H1 (cell line): ENCODE measurements around the gene TEK. TPM values are rescaled to one million over a fixed set of nuclear protein-coding genes. Genes with fewer than 3 reads are reported as not detected.
A peak's percentile ranks its signal among the peaks of the same experiment; 100 is the strongest.

Source experiments
- CTCF ChIA-PET: fragments of 300-600 bp; sonication (Branson Sonifier 250); formaldehyde crosslinking; loops from one replicate; lab custom pipeline; 2021; ENCODE audit not compliant: partially characterized antibody; lab: Charles Lee
- POLR2A ChIA-PET: fragments of 300-600 bp; sonication (Branson Sonifier 250); formaldehyde crosslinking; loops from one replicate; lab custom pipeline; 2021; ENCODE audit warnings: inconsistent platforms; ENCODE audit not compliant: partially characterized antibody; lab: Charles Lee
- DNase-seq, 2 experiments: peaks; one replicate each; pipeline versions ENCODE4 v3.0.0 to v3.0.0-alpha.2; 2010 to 2022; ENCODE audit warnings: low spot score in 2 of 2, low read depth in 1 of 2, mixed read lengths in 1 of 2
- FAIRE-seq: peaks from 2 replicates; lab custom pipeline; 2011; peaks lifted over from hg19 to GRCh38; lab: Jason Lieb, UNC
- H2AFZ ChIP-seq: 2 replicates; pipeline ENCODE4 v1.8.1; 2012; ENCODE audit warnings: low read length, inconsistent platforms
- H2AK5ac ChIP-seq: 2 replicates; pipeline ENCODE4 v1.6.1; 2013; ENCODE audit warnings: low read depth, low read length
- H2BK120ac ChIP-seq: replicated peaks from 2 replicates; pipeline ENCODE3; 2013; ENCODE audit warnings: low read depth, low read length, inconsistent platforms
- H2BK12ac ChIP-seq: 2 replicates; pipeline ENCODE4 v1.6.1; 2013; ENCODE audit warnings: low read depth, low read length
- H2BK15ac ChIP-seq: 2 replicates; pipeline ENCODE4 v1.6.1; 2013; ENCODE audit warnings: low read length
- H2BK20ac ChIP-seq: 2 replicates; pipeline ENCODE4 v1.6.1; 2013; ENCODE audit warnings: low read length
- H2BK5ac ChIP-seq: 2 replicates; pipeline ENCODE4 v1.6.1; 2013; ENCODE audit warnings: low read depth, low read length
- H3K14ac ChIP-seq: 2 replicates; pipeline ENCODE4 v1.6.1; 2013; ENCODE audit warnings: inconsistent platforms; ENCODE audit not compliant: insufficient read length
- H3K18ac ChIP-seq: 2 replicates; pipeline ENCODE4 v1.6.1; 2013; ENCODE audit warnings: low read length; ENCODE audit errors: extremely low read depth
- H3K23ac ChIP-seq: 2 replicates; pipeline ENCODE4 v1.6.1; 2013; ENCODE audit warnings: inconsistent platforms; ENCODE audit not compliant: insufficient read length
- H3K23me2 ChIP-seq: 2 replicates; pipeline ENCODE4 v1.6.1; 2013; ENCODE audit warnings: low read depth, low read length
- H3K27ac ChIP-seq: 2 replicates; pipeline ENCODE4 v1.6.1; 2011; ENCODE audit warnings: low read depth, low read length, inconsistent platforms
- H3K27me3 ChIP-seq, 4 experiments: replicated peaks in 1 of 4; 1 replicate in 1 of 4; 2 replicates in 3 of 4; pipeline versions ENCODE4 v1.6.1 to v1.8.1; 2011 to 2013; ENCODE audit warnings: low read length in 3 of 4, mild to moderate bottlenecking in 3 of 4, inconsistent platforms in 2 of 4, mixed read lengths in 2 of 4, moderate library complexity in 1 of 4; ENCODE audit not compliant: control insufficient read depth in 3 of 4, insufficient read depth in 3 of 4; ENCODE audit errors: extremely low read depth in 1 of 4
- H3K36me3 ChIP-seq, 4 experiments: 2 replicates each; pipeline versions ENCODE4 v1.6.1 to v1.8.1; 2011 to 2013; ENCODE audit warnings: mild to moderate bottlenecking in 4 of 4, low read length in 3 of 4, moderate library complexity in 2 of 4, control low read depth in 1 of 4, inconsistent platforms in 1 of 4; ENCODE audit not compliant: insufficient read depth in 4 of 4, control insufficient read depth in 2 of 4
- H3K4ac ChIP-seq: replicated peaks from 2 replicates; pipeline ENCODE3; 2013; ENCODE audit warnings: low read length, low read depth, mixed read lengths, inconsistent platforms; ENCODE audit not compliant: insufficient read length
- H3K4me1 ChIP-seq, 4 experiments: replicated peaks in 1 of 4; 1 replicate in 1 of 4; 2 replicates in 3 of 4; pipeline versions ENCODE4 v1.6.1 to v1.8.1; 2011 to 2013; ENCODE audit warnings: low read length in 3 of 4, inconsistent platforms in 2 of 4, mixed read lengths in 1 of 4; ENCODE audit not compliant: insufficient read depth in 4 of 4, control insufficient read depth in 3 of 4
- H3K4me2 ChIP-seq, 2 experiments: 2 replicates each; pipeline versions ENCODE4 v1.6.1 to v1.8.1; 2011 to 2013; ENCODE audit warnings: low read depth in 2 of 2, low read length in 2 of 2, control low read depth in 1 of 2, inconsistent platforms in 1 of 2, mild to moderate bottlenecking in 1 of 2; ENCODE audit not compliant: insufficient read depth in 1 of 2
- H3K4me3 ChIP-seq, 4 experiments: fragments of 200-600, 300-600 bp in 1 of 4; sonication (generic), shearing (Covaris generic), sonication (Bioruptor Twin) in 1 of 4; 2 replicates each; pipeline versions ENCODE4 v1.5.1 to v1.8.1; 2011 to 2016; ENCODE audit warnings: low read length in 4 of 4, low read depth in 3 of 4, control low read depth in 2 of 4, inconsistent platforms in 2 of 4, mild to moderate bottlenecking in 2 of 4, mixed read lengths in 1 of 4, moderate library complexity in 1 of 4; ENCODE audit not compliant: insufficient read depth in 2 of 4; ENCODE audit errors: extremely low read depth in 1 of 4
- H3K56ac ChIP-seq: replicated peaks from 2 replicates; pipeline ENCODE3; 2013; ENCODE audit warnings: low read depth, mild to moderate bottlenecking, mixed read lengths, low read length, inconsistent platforms; ENCODE audit not compliant: insufficient read length
- H3K79me1 ChIP-seq: 2 replicates; pipeline ENCODE4 v1.6.1; 2013; ENCODE audit warnings: low read depth, low read length, control low read depth
- H3K79me2 ChIP-seq, 2 experiments: 2 replicates each; pipeline versions ENCODE4 v1.6.1 to v1.8.1; 2012 to 2013; ENCODE audit warnings: low read length in 2 of 2, mild to moderate bottlenecking in 2 of 2, inconsistent platforms in 1 of 2; ENCODE audit not compliant: insufficient read depth in 2 of 2, control insufficient read depth in 1 of 2
- H3K9ac ChIP-seq, 4 experiments: replicated peaks in 1 of 4; 1 replicate in 1 of 4; 2 replicates in 3 of 4; pipeline versions ENCODE4 v1.6.1 to v1.8.1; 2011 to 2013; ENCODE audit warnings: low read depth in 3 of 4, low read length in 3 of 4, control low read depth in 2 of 4, mild to moderate bottlenecking in 2 of 4, moderate library complexity in 2 of 4, inconsistent platforms in 1 of 4; ENCODE audit errors: extremely low read depth in 1 of 4
- H3K9me3 ChIP-seq, 2 experiments: 2 replicates each; pipeline versions ENCODE4 v1.6.1 to v1.8.1; 2012 to 2013; ENCODE audit warnings: mild to moderate bottlenecking in 2 of 2, moderate library complexity in 2 of 2, control low read depth in 1 of 2, inconsistent platforms in 1 of 2, low read depth in 1 of 2, low read length in 1 of 2, mixed read lengths in 1 of 2; ENCODE audit not compliant: insufficient read depth in 2 of 2
- H4K20me1 ChIP-seq, 2 experiments: replicated peaks in 1 of 2; 2 replicates each; pipeline versions ENCODE3 to v1.8.1; 2011 to 2013; ENCODE audit warnings: inconsistent platforms in 2 of 2, low read length in 2 of 2, mild to moderate bottlenecking in 1 of 2; ENCODE audit not compliant: insufficient read depth in 2 of 2, control insufficient read depth in 1 of 2
- H4K5ac ChIP-seq: 2 replicates; pipeline ENCODE4 v1.6.1; 2013; ENCODE audit warnings: low read length, low read depth, mixed read lengths, inconsistent platforms; ENCODE audit not compliant: insufficient read length
- H4K8ac ChIP-seq: 2 replicates; pipeline ENCODE4 v1.8.0; 2013; ENCODE audit warnings: mild to moderate bottlenecking, moderate library complexity, low read length, inconsistent platforms; ENCODE audit not compliant: insufficient read depth; ENCODE audit errors: extremely low read depth
- H4K91ac ChIP-seq: replicated peaks from 2 replicates; pipeline ENCODE3; 2013; ENCODE audit warnings: low read length, mixed read lengths, inconsistent platforms; ENCODE audit not compliant: insufficient read length
- BRCA1 ChIP-seq: IDR thresholded peaks from 2 replicates; pipeline ENCODE4 v1.6.1; 2012; ENCODE audit warnings: low read depth, low read length, improper control_type of control experiment
- EGR1 ChIP-seq: IDR thresholded peaks from 2 replicates; pipeline ENCODE4 v1.6.1; 2011; ENCODE audit warnings: low read depth, low read length, borderline replicate concordance
- EP300 ChIP-seq, 2 experiments: IDR thresholded peaks; 1 replicate in 1 of 2; 2 replicates in 1 of 2; pipeline ENCODE4 v1.6.1; 2011 to 2012; ENCODE audit warnings: low read depth in 2 of 2, low read length in 2 of 2, mild to moderate bottlenecking in 2 of 2, borderline replicate concordance in 1 of 2, inconsistent platforms in 1 of 2, moderate library complexity in 1 of 2
- GABPA ChIP-seq: IDR thresholded peaks from 2 replicates; pipeline ENCODE4 v1.6.1; 2011; ENCODE audit warnings: mild to moderate bottlenecking, low read length, moderate library complexity, borderline replicate concordance; ENCODE audit not compliant: insufficient read depth
- KDM5A ChIP-seq: fragments of 200-600 bp; IDR thresholded peaks from 2 replicates; pipeline ENCODE4 v1.7.1; 2012; ENCODE audit warnings: mild to moderate bottlenecking, low read length, inconsistent platforms, mixed read lengths
- NRF1 ChIP-seq: IDR thresholded peaks from 2 replicates; pipeline ENCODE4 v1.6.1; 2011; ENCODE audit warnings: mild to moderate bottlenecking, low read depth, low read length, improper control_type of control experiment
- POU5F1 ChIP-seq: IDR thresholded peaks from 2 replicates; pipeline ENCODE4 v1.6.1; 2011; ENCODE audit warnings: low read depth, mild to moderate bottlenecking, low read length, moderate library complexity
- RAD21 ChIP-seq, 2 experiments: IDR thresholded peaks in 1 of 2; conservative IDR thresholded peaks in 1 of 2; 2 replicates each; pipeline ENCODE4 v1.6.1; 2011; ENCODE audit warnings: low read depth in 2 of 2, low read length in 2 of 2, improper control_type of control experiment in 1 of 2, inconsistent platforms in 1 of 2, mild to moderate bottlenecking in 1 of 2, moderate library complexity in 1 of 2
- SP1 ChIP-seq: IDR thresholded peaks from 2 replicates; pipeline ENCODE4 v1.6.1; 2011; ENCODE audit warnings: low read depth, low read length
- TCF12 ChIP-seq: IDR thresholded peaks from 2 replicates; pipeline ENCODE4 v1.6.1; 2011; ENCODE audit warnings: low read depth, mild to moderate bottlenecking, low read length
- WGBS, 2 experiments: shearing (Covaris generic) in 1 of 2; methylation state at CpG; one replicate each; pipeline versions ENCODE4 v1.1.6 to v1.1.7; 2013 to 2015; ENCODE audit warnings: low lambda C conversion rate in 2 of 2, mixed read lengths in 2 of 2, inconsistent platforms in 1 of 2, low coverage in 1 of 2, missing lambda C conversion rate in 1 of 2; ENCODE audit not compliant: insufficient replicate concordance in 2 of 2, insufficient coverage in 1 of 2, insufficient read length in 1 of 2; ENCODE audit errors: extremely low coverage in 1 of 2, missing lambda C conversion rate in 1 of 2; 5-methylcytosine and 5-hydroxymethylcytosine counted together
- polyA plus RNA-seq, 7 experiments: library from polyadenylated mRNA; depleted of rRNA in 3 of 7; stranded (reverse) in 5 of 7; unstranded in 2 of 7; fragments of >200 nt in 5 of 7; fragments of 200-250 nt in 2 of 7; gene quantifications; 1 replicate in 5 of 7; 2 replicates in 1 of 7; 4 replicates in 1 of 7; pipeline versions ENCODE4 v1.2.1 to v1.2.3, GENCODE V29; 2011 to 2013; ENCODE audit warnings: missing spikeins in 2 of 7, mixed read lengths in 2 of 7
- total RNA-seq: library from RNA; stranded (reverse); fragmentation: NEBNext Ultra II Directional; extraction: Animal tissue kit (Norgen Biotek cat#: 25700); gene quantifications from 2 replicates; pipeline ENCODE4 v1.2.1, GENCODE V29; 2021
- TF ChIP-seq, protein P1 (sequence below), 3 experiments: IDR thresholded peaks; 1 replicate in 2 of 3; 2 replicates in 1 of 3; pipeline versions ENCODE4 v1.5.1 to v1.6.1; 2011; ENCODE audit warnings: low read length in 3 of 3, mild to moderate bottlenecking in 3 of 3, inconsistent platforms in 2 of 3, low read depth in 1 of 3, moderate library complexity in 1 of 3; ENCODE audit not compliant: insufficient read depth in 1 of 3; ENCODE audit errors: control extremely low read depth in 1 of 3

Gene TEK
- total and polyA plus RNA-seq, 2 of the 8 experiments (the other 6 are each of a cell fraction or from before 2014, with no cell fraction given): 11.0 to 35.8 TPM

DNA sequence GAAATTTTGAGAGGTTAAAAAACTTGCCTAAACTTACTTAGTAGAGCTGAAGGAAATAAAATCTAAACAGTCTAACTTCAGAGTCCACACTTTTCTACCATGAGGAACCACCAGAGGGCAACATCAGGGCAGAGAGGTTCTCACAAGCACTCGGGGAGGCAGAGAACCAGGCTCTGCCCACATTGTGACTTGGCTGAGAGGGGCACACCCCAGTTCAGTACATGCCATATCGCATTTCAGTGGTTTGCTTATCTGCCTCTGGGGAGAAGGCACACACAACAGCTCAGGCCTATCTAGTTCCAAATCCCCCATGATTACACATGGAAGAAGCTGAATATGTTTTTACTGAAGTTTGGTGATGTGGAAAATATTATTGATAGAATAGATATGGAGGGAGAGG, 138.7 kb downstream of the TEK start:
- Histone ChIP-seq H3K4ac (no peak overlapping the region), H3K23me2 (no peaks in the 10 kb centered on the region), H4K8ac (no peak overlapping the region), H3K36me3 (no peaks in the 10 kb centered on the region), H2BK15ac (no peak overlapping the region), H3K18ac (peak overlapping the region; percentile 28; the same call in 1 of the 2 replicates), H3K27me3 (no peaks in the 10 kb centered on the region), H3K4me2 (no peak overlapping the region), H3K9me3 (no peaks in the 10 kb centered on the region), H2BK5ac (no peak overlapping the region), H3K9ac (no peak overlapping the region), H2AFZ (no peak overlapping the region), H2BK120ac (no peak overlapping the region), H4K20me1 (no peaks in the 10 kb centered on the region), H3K27ac (no peak overlapping the region), H4K5ac (no peak overlapping the region), H2BK20ac (no peak overlapping the region), H3K4me3 (no peak overlapping the region), H3K14ac (no peak overlapping the region), H3K23ac (no peak overlapping the region), H2AK5ac (no peak overlapping the region), H3K56ac (no peak overlapping the region), H3K4me1 (no peaks in the 10 kb centered on the region; a peak in 1 of 7 replicates), H2BK12ac (no peak overlapping the region), H3K79me1 (no peaks in the 10 kb centered on the region), H3K79me2 (no peaks in the 10 kb centered on the region), H4K91ac (no peak overlapping the region)
- POLR2A ChIA-PET: no interaction called here
- peak; percentile 25 to 56 for DNase-seq
- FAIRE-seq: no peak
- no peak for TF ChIP-seq TCF12
- TF ChIP-seq BRCA1: no peak
- TF ChIP-seq EP300 (IDR thresholded peaks at IDR 0.05; ENCODE audit: borderline replicate concordance in 1 of 2, low read depth in 2 of 2, low read length in 2 of 2): no peak
- no peak for TF ChIP-seq SP1
- no peak for TF ChIP-seq EGR1
- TF ChIP-seq RAD21 (IDR thresholded peaks at IDR 0.05 in 1 of 2, conservative IDR thresholded peaks at IDR 0.05 in 1 of 2; ENCODE audit: low read depth in 2 of 2, low read length in 2 of 2): peak; percentile 73 to 81
- no peak for TF ChIP-seq KDM5A
- TF ChIP-seq GABPA: no peak
- TF ChIP-seq NRF1: no peak
- no peak for TF ChIP-seq POU5F1
- TF ChIP-seq, protein P1, sequence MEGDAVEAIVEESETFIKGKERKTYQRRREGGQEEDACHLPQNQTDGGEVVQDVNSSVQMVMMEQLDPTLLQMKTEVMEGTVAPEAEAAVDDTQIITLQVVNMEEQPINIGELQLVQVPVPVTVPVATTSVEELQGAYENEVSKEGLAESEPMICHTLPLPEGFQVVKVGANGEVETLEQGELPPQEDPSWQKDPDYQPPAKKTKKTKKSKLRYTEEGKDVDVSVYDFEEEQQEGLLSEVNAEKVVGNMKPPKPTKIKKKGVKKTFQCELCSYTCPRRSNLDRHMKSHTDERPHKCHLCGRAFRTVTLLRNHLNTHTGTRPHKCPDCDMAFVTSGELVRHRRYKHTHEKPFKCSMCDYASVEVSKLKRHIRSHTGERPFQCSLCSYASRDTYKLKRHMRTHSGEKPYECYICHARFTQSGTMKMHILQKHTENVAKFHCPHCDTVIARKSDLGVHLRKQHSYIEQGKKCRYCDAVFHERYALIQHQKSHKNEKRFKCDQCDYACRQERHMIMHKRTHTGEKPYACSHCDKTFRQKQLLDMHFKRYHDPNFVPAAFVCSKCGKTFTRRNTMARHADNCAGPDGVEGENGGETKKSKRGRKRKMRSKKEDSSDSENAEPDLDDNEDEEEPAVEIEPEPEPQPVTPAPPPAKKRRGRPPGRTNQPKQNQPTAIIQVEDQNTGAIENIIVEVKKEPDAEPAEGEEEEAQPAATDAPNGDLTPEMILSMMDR (IDR thresholded peaks at IDR 0.05; ENCODE audit: control extremely low read depth in 1 of 3, insufficient read depth in 1 of 3, low read depth in 1 of 3, low read length in 3 of 3): peak; percentile 54 to 88 (median 76)
- CTCF ChIA-PET: interaction anchor here (0.6 to 3.9 kb wide), 25 partner anchors 9 to 301 kb away, joined by 3 to 39 read pairs (median 4); no protein-coding TSS in a partner anchor
- 38% methylated on average over 2 of the region's 2 CpGs; no CpG with 5 or more reads in 1 of the 2 experiments for WGBS, 2 experiments
